ENCODE results near the gene TCF4.

Gene TCF4

DNA sequence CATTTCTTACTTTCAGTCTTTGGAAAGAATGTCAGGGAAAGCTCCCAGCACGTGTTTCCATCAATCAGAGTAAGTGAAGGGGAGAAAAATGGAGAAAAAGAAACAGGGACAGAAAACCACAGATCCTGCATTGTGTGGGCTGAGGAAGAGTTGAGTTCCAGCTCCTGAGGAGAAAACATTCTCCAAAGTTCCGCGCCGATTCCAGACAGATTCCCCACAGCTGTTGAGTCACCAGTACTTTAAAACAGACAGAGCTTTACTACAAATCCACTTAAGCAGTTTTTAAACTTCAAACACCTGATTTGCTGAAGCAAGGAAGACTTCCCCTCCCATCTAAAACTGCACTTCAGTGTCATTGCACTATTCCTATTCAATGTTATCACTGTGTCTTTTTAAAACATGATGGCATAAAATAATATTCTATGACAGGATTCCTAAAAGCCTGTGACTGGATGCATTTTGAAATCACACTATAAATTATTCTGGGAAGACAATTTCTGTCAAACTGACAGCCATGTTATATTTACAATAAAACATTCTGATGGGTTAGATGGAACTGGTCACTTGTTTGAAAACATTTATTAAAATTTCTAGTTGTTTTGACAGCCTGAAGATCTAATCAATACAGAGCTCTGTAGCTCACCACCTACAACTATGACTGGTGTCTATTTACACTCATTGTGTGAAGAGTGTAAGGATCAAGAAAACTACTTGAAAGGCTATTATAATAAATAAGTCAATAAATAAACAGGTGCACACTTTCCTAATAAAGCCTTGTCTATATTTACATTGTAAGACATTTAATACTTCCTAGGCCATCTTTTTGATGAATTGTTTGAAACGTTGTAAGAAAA lies 40.9 kb downstream of the TCF4 start:
- Histone ChIP-seq H3K27ac (peak overlapping the region in 1 of 2 donors; percentile 30), H3K4me3 (peak overlapping the region; percentile 43)
- TF ChIP-seq, protein P1, sequence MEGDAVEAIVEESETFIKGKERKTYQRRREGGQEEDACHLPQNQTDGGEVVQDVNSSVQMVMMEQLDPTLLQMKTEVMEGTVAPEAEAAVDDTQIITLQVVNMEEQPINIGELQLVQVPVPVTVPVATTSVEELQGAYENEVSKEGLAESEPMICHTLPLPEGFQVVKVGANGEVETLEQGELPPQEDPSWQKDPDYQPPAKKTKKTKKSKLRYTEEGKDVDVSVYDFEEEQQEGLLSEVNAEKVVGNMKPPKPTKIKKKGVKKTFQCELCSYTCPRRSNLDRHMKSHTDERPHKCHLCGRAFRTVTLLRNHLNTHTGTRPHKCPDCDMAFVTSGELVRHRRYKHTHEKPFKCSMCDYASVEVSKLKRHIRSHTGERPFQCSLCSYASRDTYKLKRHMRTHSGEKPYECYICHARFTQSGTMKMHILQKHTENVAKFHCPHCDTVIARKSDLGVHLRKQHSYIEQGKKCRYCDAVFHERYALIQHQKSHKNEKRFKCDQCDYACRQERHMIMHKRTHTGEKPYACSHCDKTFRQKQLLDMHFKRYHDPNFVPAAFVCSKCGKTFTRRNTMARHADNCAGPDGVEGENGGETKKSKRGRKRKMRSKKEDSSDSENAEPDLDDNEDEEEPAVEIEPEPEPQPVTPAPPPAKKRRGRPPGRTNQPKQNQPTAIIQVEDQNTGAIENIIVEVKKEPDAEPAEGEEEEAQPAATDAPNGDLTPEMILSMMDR (IDR thresholded peaks at IDR 0.05), result no peak
- no peak for DNase-seq (ENCODE audit: low spot score)

DNA sequence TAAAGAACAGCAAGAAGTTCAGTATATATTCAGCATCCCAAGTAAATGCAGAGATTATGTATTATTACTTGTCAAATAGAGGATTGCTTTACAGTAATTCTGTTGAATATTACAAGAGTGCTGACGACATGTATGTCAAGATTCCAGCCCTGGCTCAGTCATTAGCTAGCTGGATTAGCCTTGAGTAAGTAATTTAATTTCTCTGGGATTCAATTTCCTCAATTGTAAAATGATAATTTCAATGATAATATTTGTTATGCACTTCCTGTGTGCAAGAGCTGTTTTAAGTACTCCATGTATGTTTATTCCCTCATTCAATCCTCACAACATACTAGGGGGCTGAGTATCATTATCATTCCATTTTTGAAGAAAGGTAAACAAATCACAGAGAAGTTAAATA lies 44.0 kb downstream of the TCF4 start:
- TF ChIP-seq, protein P1 (IDR thresholded peaks at IDR 0.05), result no peak
- no peak overlapping the region for H3K4me3 ChIP-seq
- no peak for DNase-seq (ENCODE audit: low spot score)
- no peak overlapping the region for H3K27ac ChIP-seq

DNA sequence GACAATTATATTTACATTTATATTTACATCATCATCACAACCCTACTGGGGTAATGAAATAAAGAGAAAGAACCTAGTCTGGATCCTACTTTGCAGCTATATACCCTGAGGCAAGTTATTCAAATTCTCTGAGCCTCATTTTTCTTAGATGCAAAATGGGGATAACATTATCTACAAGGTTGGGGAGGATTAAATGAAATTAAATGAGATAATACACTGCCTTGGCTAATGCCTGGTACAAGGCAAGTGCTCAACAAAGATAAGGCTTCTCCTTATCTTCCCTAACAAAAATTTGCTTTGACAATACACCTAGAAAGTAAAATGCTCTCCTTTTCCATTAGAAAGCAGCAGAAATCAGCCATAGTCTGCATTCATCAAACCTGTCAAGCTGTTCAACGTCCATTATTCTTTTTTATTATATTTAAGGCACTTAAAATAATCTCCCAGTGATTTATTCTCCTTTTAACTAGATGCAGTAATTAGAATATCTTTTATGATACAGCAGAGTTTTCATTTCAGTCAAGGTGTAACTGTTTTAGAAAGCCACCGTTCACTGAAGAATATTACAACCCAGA lies 44.8 kb downstream of the TCF4 start:
- Histone ChIP-seq H3K27ac (no peak overlapping the region), H3K4me3 (no peak overlapping the region)
- TF ChIP-seq, protein P1 (IDR thresholded peaks at IDR 0.05), result no peak
- DNase-seq (ENCODE audit: low spot score), result no peak

DNA sequence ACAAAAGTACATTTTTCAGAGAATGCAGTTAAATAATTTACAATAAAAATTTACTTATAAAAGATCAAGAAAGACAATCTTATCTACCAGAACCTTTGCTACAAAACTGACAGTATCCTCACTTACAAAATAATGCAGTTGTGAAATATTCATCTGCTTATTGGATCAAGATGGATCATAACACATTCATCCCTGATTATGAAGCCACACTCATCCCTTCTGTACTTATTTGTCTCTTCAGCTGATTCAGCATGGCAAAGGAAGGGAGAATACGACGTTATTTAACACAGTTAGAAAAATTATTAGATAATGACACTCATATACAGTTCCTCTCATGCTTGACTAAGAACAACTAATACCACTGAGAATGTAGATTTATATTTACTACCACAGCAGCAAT lies 46.4 kb downstream of the TCF4 start:
- TF ChIP-seq, protein P1 (IDR thresholded peaks at IDR 0.05), result no peak
- Histone ChIP-seq H3K27ac (no peak overlapping the region), H3K4me3 (no peak overlapping the region)
- no peak for DNase-seq (ENCODE audit: low spot score)

DNA sequence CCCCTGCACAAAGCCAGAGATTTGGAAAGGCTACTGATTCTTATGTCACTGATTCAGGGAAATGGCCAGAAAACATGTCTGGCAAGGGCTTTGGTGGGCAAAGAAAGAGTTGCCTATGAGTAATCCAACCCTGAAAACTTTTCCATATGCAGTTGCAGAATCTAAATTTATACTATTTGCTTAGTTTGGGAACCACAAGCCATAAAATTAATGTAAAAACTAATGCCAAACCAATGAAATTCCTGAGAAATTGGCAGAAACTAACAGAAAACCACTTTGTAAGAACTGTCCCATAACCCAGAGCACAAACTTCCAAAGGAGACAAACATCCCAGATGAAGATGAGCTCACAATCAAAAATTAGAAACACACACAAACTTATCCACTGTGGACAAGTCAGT lies 48.8 kb downstream of the TCF4 start:
- Histone ChIP-seq H3K4me3 (no peak overlapping the region), H3K27ac (no peak overlapping the region)
- DNase-seq (ENCODE audit: low spot score), result no peak
- TF ChIP-seq, protein P1 (IDR thresholded peaks at IDR 0.05), result no peak

DNA sequence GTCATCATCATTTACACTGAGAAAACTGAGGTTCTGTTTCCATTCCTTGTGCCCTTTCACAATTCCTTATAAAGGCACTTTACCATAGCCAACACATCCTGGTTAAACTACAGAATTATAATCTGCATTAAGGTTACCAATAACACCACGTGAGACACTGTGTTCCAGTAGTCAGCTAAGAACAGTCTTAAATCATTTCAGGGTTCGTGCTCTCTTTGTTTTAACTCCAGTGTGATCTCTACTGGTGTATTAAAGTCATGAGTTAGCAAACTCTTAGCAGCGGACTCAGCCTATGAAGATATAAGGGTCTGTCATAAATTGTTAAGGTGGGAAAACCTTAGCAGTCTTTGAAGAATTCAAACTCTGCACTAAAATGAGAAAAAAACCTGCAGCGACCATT lies 53.0 kb downstream of the TCF4 start:
- H3K27ac ChIP-seq, result no peak overlapping the region
- DNase-seq (ENCODE audit: low spot score), result no peak
- TF ChIP-seq, protein P1 (IDR thresholded peaks at IDR 0.05), result no peak
- no peak overlapping the region for H3K4me3 ChIP-seq

DNA sequence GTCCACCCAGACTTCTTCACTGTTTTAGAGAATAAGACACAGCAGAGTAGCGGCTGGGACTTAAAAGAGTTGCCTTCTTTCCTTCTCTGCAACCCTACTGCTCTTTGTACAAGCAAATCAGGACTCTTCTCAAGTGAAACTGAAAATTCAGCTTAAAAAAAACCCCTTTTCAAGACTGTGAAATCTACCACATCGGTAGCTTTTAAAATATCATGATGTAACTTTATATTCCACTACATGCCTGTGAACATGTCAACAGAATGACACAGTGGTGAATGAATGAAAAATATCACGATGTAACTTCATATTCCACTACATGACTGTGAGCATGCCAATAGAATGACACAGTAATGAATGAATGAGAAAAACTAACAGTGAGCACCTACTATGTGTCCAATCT lies 53.4 kb downstream of the TCF4 start:
- Histone ChIP-seq H3K27ac (no peak overlapping the region), H3K4me3 (no peak overlapping the region)
- TF ChIP-seq, protein P1 (IDR thresholded peaks at IDR 0.05), result no peak
- DNase-seq (ENCODE audit: low spot score), result no peak

All from coronary artery (tissue), 2 donors.